ENCODE data around the gene PZP. TPM values are rescaled to one million over a fixed set of nuclear protein-coding genes. Genes with fewer than 3 reads are reported as not detected.

The PZP gene
- total and polyA plus RNA-seq, 2 donors (not counting 1 experiment from before 2014, with no cell fraction given): not detected

- WGBS (ENCODE audit: insufficient coverage): 80% methylated on average over 1 of the region's 3 CpGs
Measured at GRCh38 chr12:9204380-9204779, 3.8 kb downstream of the PZP start.

DNA sequence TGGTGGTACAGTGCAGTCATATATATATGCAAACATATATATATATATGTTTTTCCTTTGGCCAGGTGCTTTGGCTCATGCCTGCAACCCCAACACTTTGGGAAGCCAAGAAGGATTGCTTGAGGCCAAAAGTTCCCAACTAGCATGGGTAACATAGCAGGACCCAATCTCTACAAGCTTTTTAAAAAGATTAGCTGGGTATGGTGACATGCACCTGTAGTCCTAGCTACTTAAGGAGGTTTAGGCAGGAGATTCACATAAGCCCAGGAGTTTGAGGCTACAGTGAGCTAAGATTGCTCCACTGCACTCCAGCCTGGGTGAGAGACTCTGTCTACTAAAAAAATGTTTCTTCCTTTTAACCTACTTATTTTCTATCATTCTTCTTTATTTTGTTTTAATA is 10.2 kb downstream of the PZP start:
- ATAC-seq (ENCODE audit: low read depth): no peak
- CTCF ChIA-PET: no interaction called here
- H3K27ac Mint-ChIP-seq: no peak overlapping the region

More at GRCh38 chr12:9204380-9204779, 3.8 kb downstream of the PZP start:
- Histone ChIP-seq H3K9me3 (ENCODE audit: control extremely low read depth in 1 of 3, control insufficient read depth in 2 of 3, insufficient read depth in 1 of 3, low read length in 2 of 3) (no peaks in the 10 kb centered on the region), H3K4me2 (replicated peaks; ENCODE audit: low read depth, low read length, poor library complexity, severe bottlenecking) (no peak overlapping the region), H3K4me1 (ENCODE audit: control insufficient read depth in 2 of 2, insufficient read depth in 2 of 2, low read length in 2 of 2) (no peaks in the 10 kb centered on the region), H3K36me3 (replicated peaks in 1 of 2; ENCODE audit: control extremely low read depth in 1 of 2, control insufficient read depth in 1 of 2, extremely low read depth in 1 of 2, insufficient read depth in 2 of 2, low read length in 1 of 2) (no peaks in the 10 kb centered on the region), H3K27ac (ENCODE audit: low read length in 2 of 2) (no peak overlapping the region), H3K27me3 (replicated peaks in 1 of 4; ENCODE audit: control extremely low read depth in 1 of 4, control insufficient read depth in 3 of 4, insufficient read depth in 4 of 4, low read length in 3 of 4) (no peaks in the 10 kb centered on the region), H3K79me2 (ENCODE audit: control insufficient read depth, insufficient read depth, low read length) (no peaks in the 10 kb centered on the region), H2AFZ (ENCODE audit: insufficient read depth, low read depth, low read length, poor library complexity, severe bottlenecking) (no peak overlapping the region), H3K4me3 (ENCODE audit: control extremely low read depth in 1 of 5, extremely low read depth in 1 of 5, insufficient read depth in 1 of 5, low read depth in 2 of 5, low read length in 4 of 5) (no peak overlapping the region), H3K9ac (ENCODE audit: low read length) (no peak overlapping the region), H4K20me1 (ENCODE audit: control insufficient read depth, insufficient read depth, low read length, poor library complexity, severe bottlenecking) (no peaks in the 10 kb centered on the region)
- ATAC-seq (ENCODE audit: low read depth) (no peak), DNase-seq (no peak)
- TF ChIP-seq, protein P1, sequence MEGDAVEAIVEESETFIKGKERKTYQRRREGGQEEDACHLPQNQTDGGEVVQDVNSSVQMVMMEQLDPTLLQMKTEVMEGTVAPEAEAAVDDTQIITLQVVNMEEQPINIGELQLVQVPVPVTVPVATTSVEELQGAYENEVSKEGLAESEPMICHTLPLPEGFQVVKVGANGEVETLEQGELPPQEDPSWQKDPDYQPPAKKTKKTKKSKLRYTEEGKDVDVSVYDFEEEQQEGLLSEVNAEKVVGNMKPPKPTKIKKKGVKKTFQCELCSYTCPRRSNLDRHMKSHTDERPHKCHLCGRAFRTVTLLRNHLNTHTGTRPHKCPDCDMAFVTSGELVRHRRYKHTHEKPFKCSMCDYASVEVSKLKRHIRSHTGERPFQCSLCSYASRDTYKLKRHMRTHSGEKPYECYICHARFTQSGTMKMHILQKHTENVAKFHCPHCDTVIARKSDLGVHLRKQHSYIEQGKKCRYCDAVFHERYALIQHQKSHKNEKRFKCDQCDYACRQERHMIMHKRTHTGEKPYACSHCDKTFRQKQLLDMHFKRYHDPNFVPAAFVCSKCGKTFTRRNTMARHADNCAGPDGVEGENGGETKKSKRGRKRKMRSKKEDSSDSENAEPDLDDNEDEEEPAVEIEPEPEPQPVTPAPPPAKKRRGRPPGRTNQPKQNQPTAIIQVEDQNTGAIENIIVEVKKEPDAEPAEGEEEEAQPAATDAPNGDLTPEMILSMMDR (IDR thresholded peaks at IDR 0.05): no peak
- TF ChIP-seq EZH2 (IDR thresholded peaks at IDR 0.05; ENCODE audit: borderline replicate concordance, insufficient read depth, low read depth, low read length, poor library complexity, severe bottlenecking): no peak
- H3K4me1 Mint-ChIP-seq: no peaks in the 10 kb centered on the region
- intact Hi-C loops (cut with micrococcal nuclease): no loop called here
- POLR2A ChIA-PET: no interaction called here
- no peak overlapping the region for H3K4me3 Mint-ChIP-seq
- no peak overlapping the region for H3K27ac Mint-ChIP-seq
- CTCF ChIA-PET: no interaction called here
- H3K27me3 Mint-ChIP-seq: peaks cover 8% of the 10 kb centered on the region
- no peaks in the 10 kb centered on the region for H3K9me3 Mint-ChIP-seq (ENCODE audit: insufficient read depth)

More for the DNA sequence above, 10.2 kb downstream of the PZP start:
- Mint-ChIP-seq H3K4me3 (no peak overlapping the region), H3K27me3 (peaks cover 16% of the 10 kb centered on the region), H3K9me3 (ENCODE audit: insufficient read depth) (peaks cover 4% of the 10 kb centered on the region), H3K4me1 (no peaks in the 10 kb centered on the region)
- Histone ChIP-seq H3K4me1 (ENCODE audit: control insufficient read depth in 2 of 2, insufficient read depth in 2 of 2, low read length in 2 of 2) (no peaks in the 10 kb centered on the region), H3K27me3 (replicated peaks in 1 of 4; ENCODE audit: control extremely low read depth in 1 of 4, control insufficient read depth in 3 of 4, insufficient read depth in 4 of 4, low read length in 3 of 4) (no peaks in the 10 kb centered on the region), H3K9me3 (ENCODE audit: control extremely low read depth in 1 of 3, control insufficient read depth in 2 of 3, insufficient read depth in 1 of 3, low read length in 2 of 3) (no peaks in the 10 kb centered on the region), H3K4me2 (replicated peaks; ENCODE audit: low read depth, low read length, poor library complexity, severe bottlenecking) (no peak overlapping the region), H3K9ac (ENCODE audit: low read length) (no peak overlapping the region), H2AFZ (ENCODE audit: insufficient read depth, low read depth, low read length, poor library complexity, severe bottlenecking) (no peak overlapping the region), H3K27ac (ENCODE audit: low read length in 2 of 2) (no peak overlapping the region), H3K36me3 (replicated peaks in 1 of 2; ENCODE audit: control extremely low read depth in 1 of 2, control insufficient read depth in 1 of 2, extremely low read depth in 1 of 2, insufficient read depth in 2 of 2, low read length in 1 of 2) (no peaks in the 10 kb centered on the region), H4K20me1 (ENCODE audit: control insufficient read depth, insufficient read depth, low read length, poor library complexity, severe bottlenecking) (no peaks in the 10 kb centered on the region), H3K4me3 (ENCODE audit: control extremely low read depth in 1 of 5, extremely low read depth in 1 of 5, insufficient read depth in 1 of 5, low read depth in 2 of 5, low read length in 4 of 5) (no peak overlapping the region), H3K79me2 (ENCODE audit: control insufficient read depth, insufficient read depth, low read length) (no peaks in the 10 kb centered on the region)
- TF ChIP-seq EZH2 (IDR thresholded peaks at IDR 0.05; ENCODE audit: borderline replicate concordance, insufficient read depth, low read depth, low read length, poor library complexity, severe bottlenecking): no peak
- TF ChIP-seq, protein P1 (IDR thresholded peaks at IDR 0.05): no peak
- no peak for DNase-seq
- POLR2A ChIA-PET: no interaction called here
- intact Hi-C loops (cut with micrococcal nuclease): no loop called here

All from B cell (primary cell).